ENCODE results near the gene PICK1.
"Not testable (repeated sequence)": the region's sequence is repeated elsewhere in the genome, so short reads cannot be mapped to it uniquely, and the experiment has no call there.

Gene PICK1

DNA sequence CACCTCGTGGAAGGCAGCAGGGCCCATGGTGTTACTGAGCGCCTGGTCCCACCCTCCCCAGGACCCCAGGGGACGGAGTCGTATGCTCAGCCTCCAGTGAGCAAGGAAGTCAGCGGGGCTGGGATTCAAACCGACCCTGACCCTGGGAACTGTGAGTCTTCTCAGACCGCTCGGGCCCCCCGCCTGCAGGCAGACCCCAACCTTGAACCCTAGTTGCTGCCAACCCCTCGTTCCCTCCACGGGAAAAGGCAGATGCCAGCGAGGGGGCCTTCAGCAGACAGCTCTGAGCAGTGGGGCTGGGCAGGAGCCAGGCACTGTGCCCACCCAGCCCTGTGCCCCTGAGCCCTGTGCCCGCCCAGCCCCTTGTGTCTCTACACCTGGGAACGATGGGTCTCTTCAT, 20.4 kb downstream of the PICK1 start:
- DNase-seq = no peak

GRCh38 chr22:38078046-38078840, 21.0 kb downstream of the PICK1 start:
- no peak for DNase-seq

- DNase-seq = not testable (repeated sequence)
Measured at GRCh38 chr22:38079208-38079607, 22.0 kb downstream of the PICK1 start.

GRCh38 chr22:38079804-38080203, 22.6 kb downstream of the PICK1 start:
- no peak for DNase-seq

- no peak for DNase-seq
Measured at GRCh38 chr22:38080474-38080849, 23.3 kb downstream of the PICK1 start.

- no peak for DNase-seq
Measured at GRCh38 chr22:38080850-38081635, 23.8 kb downstream of the PICK1 start.

- no peak for DNase-seq
Measured at GRCh38 chr22:38081636-38081940, 24.4 kb downstream of the PICK1 start.

GRCh38 chr22:38081941-38082828, 25.0 kb downstream of the PICK1 start:
- DNase-seq = no peak

DNA sequence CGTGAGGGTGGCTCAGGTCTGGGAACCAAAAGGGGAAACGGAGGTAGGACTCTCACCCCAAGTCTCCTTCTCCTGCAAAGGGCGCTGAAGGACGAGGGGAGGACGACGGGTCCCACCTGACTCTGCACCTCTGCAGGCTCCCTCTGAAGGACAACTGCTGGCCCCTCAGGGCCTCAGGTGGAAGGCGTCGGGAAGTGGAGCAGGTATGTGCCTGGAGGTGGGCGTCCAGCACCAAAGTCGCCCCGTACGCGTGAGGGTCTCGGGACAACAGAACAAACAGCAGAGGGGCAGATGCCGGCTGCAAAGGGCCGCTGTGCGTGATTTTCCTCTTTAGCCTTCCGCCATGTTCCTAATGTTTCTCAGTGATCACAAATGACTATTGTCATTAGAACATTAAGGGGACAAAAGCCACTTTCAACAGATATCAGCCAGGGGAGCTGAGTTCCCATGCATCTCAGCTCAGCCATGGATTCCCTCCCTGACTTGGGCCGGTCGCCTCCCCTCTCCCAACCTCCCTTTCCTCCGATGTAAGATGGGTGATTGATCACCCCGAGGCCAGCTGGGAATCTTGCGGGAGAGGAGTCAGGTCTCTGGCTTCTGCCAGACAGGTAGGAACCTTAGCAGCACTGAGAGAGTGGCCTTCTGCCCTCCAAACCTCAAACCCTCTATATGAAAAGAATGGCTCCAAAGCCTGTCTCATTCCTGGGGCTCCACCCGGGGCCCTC, 25.9 kb downstream of the PICK1 start:
- no peak for DNase-seq

DNA sequence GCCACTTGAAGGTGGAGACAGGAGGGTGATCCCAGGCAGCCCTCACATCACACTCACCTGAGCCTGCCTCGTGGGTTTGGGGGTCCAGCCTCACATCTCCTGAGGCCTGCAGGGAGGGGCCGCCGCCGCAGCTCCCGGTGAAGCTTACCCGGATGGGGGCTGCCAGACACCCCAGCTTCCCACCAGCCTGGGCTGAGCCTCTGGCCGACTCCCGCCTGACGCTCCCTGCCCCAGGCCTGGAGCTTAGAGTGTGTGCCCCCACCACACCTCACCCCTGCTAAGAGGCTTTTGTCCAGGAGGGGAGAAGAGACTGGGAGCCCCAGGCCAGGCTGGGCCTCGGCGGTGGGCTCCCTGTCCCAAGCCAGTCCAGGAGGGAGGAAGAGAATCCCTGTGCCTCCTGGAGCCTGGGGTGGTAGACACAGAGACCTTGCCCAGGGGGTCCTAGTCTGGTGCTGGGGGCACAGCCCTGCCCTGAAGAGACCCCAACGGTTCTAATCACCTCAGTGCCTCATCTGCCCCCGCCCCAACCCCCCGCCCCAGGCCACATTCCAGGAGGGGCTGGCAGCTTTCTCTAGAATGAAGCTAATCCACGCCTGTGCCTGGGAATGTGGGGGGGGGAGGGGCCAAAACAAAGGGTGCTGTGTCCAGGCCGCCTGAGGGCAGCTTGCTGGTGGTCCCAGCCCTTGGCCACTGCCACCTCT, 26.9 kb downstream of the PICK1 start, which contains the start of gene SLC16A8:
SLC16A8 (minus strand) TSS at position 254 of the 701 bp plus-strand sequence. CDS start 1,311 bp downstream, outside the sequence.
- DNase-seq = no peak

DNA sequence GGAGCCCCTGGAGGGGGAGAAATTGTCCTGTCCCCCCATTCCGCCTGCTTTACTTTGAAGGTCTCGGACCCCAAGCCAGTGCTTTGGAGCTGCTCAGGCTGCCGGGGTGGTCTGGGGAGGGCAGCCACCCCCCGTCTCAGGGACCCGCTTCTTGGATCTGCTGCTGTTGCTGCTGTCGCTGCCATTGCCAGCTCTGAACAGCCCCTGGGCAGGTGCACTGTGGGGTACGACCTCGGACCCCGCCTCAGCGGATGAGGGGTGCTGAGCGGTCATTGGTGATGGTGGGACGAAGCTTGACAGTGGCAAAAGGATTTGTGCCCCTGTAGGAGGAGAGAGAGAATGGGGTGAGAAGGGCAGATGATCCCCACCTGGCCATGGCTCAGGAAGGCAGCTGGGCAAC, 27.9 kb downstream of the PICK1 start:
- no peak for DNase-seq

DNA sequence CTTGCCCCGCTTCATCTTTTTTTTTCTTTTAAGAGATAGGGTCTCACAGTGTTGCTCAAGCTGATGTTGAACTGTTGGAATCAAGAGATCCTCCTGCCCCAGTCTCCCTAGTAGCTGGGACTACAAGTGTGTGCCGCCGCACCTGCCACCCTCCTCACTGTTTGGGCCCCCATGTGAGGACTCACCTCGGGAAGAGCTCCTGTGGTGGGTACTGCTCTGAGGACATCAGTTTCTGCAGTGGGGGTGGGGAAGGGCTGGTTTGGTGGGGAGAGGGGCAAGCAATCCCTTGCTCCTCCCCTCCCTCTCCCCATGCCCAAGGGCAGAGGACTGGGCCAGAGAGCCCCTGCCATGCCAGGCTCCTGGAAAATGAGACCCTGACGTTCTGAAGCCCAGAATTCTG, 28.3 kb downstream of the PICK1 start:
- no peak for DNase-seq

DNA sequence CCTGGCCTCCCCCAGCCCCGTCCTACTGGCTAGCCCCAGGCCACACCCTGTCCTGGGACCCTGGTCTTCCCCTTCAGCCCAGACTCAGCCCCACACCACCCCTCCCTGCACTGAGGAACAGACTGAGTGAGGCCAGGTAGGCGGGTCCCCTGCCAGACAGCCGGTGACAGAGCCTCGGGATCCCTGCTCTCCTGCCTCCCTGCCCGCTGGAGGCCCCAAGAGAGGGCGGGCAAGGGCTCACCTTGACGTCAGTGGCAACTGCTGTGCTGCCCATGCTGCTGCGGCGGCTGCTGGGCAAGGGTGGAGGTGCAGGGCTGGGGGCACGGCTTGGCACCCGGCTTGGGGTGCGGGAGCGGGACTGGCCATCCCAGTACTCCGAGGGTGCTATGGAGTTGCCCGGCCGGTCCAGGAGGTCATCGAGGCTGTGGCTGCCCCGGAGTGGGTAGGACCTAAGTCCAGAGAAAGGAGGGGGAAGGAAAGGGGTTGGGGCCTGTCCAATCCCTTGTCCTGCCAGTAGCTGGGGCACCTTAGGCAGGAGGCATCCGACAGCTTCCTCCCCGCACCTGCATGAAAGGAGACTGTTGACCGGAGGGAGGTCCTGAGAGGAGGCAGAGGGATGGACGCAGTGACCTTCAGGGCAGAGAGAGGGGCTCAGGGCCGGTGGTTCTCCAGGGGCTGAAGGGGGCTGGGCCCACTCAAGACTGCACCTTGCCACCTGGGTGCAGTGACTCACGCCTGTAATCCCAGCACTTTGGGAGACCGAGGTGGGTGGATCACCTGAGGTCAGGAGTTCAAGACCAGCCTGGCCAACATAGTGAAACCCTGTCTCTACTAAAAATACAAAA, 29.0 kb downstream of the PICK1 start:
- DNase-seq = no peak

- no peak for DNase-seq
Measured at GRCh38 chr22:38086942-38087341, 29.7 kb downstream of the PICK1 start.

DNA sequence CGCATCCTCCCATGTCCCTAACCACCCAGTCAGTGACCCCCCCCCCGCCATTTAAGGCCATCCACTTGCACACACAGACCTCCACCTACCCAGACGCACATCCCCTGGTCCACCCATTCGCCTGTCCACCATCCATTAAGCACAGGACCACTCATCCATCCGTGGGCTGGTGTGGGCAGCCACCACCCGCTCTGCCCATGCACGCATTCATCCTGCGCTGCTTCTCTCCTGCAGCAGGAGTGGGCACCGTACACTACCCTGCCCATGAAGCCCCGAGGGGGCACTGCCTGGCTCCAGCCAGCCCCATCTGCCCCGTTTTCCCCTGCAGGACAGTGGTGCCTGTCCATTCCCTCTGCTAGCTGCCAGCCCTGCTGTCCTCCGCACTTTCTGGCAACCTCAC, 30.7 kb downstream of the PICK1 start:
- no peak for DNase-seq

- DNase-seq = no peak
Measured at GRCh38 chr22:38088629-38089473, 31.6 kb downstream of the PICK1 start.

- no peak for DNase-seq
Measured at GRCh38 chr22:38089474-38089851, 32.3 kb downstream of the PICK1 start.

DNA sequence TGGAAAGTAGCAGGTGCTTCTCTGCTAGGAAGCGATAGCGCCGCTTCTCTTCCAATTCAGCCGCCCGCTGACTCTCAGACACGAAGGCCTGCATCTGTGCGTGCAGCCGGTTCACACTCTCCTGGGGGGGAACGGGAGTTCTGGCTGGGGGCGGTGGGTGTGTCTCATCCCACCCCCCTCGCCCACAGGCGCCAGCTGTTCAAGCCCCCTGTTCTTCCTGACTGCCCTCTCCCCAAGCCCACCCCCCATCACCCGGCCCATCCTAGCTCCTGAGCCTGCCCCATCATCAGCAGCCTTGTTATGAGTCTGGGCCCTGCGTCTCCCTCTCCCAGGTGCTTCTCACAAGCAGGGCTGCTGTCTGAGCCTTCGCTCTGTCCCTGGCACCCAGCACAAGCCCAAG, 39.9 kb downstream of the PICK1 start:
- DNase-seq = no peak

- no peak for DNase-seq
Measured at GRCh38 chr22:38097557-38098409, 40.6 kb downstream of the PICK1 start.
